GOT3 (cell line): ENCODE results near the gene SASS6.

Experiments used
- DNase-seq: peaks from one replicate; lab custom pipeline; 2025; ENCODE audit warnings: mixed read lengths; lab: John Stamatoyannopoulos, UW

The SASS6 gene

GRCh38 chr1:100132566-100133477, at the start of gene SASS6, which contains the start of gene TRMT13:
SASS6 (minus strand) TSS chr1:100132930; CDS start chr1:100132814, 116 bp downstream.
TRMT13 (plus strand) TSS chr1:100133163; CDS start chr1:100133169, 6 bp downstream.
- DNase-seq = peak; percentile 45

GRCh38 chr1:100178091-100178490, 45.4 kb upstream of the SASS6 start, which contains the start of gene LRRC39:
LRRC39 (minus strand) TSS chr1:100178256; CDS start chr1:100168516, 9,740 bp downstream.
- DNase-seq = no peak

GRCh38 chr1:100177295-100178041, 44.7 kb upstream of the SASS6 start:
- no peak for DNase-seq

GRCh38 chr1:100168051-100168450, 35.3 kb upstream of the SASS6 start:
- DNase-seq = no peak

- no peak for DNase-seq
These were observed 32.0 kb upstream of the SASS6 start for GRCh38 chr1:100164702-100165101.

- no peak for DNase-seq
These were observed 31.5 kb upstream of the SASS6 start for GRCh38 chr1:100164216-100164615.

- no peak for DNase-seq
These were observed 30.2 kb upstream of the SASS6 start for GRCh38 chr1:100162881-100163280.

- no peak for DNase-seq
These were observed 19.5 kb upstream of the SASS6 start for GRCh38 chr1:100152271-100152670.

GRCh38 chr1:100151679-100152078, 18.9 kb upstream of the SASS6 start:
- DNase-seq = no peak

- DNase-seq = no peak
These were observed 15.1 kb upstream of the SASS6 start for GRCh38 chr1:100147875-100148274.

GRCh38 chr1:100146958-100147357, 14.2 kb upstream of the SASS6 start:
- no peak for DNase-seq

GRCh38 chr1:100145116-100145515, 12.4 kb upstream of the SASS6 start:
- DNase-seq = no peak

GRCh38 chr1:100142343-100142742, 9.6 kb upstream of the SASS6 start:
- no peak for DNase-seq

GRCh38 chr1:100141192-100141591, 8.5 kb upstream of the SASS6 start:
- DNase-seq = no peak

- DNase-seq = no peak
These were observed 4.9 kb upstream of the SASS6 start for GRCh38 chr1:100137602-100138001.

- no peak for DNase-seq
These were observed 2.1 kb upstream of the SASS6 start for GRCh38 chr1:100134872-100135271.

GRCh38 chr1:100131623-100132022, 1.1 kb downstream of the SASS6 start:
- DNase-seq = no peak

GRCh38 chr1:100130552-100131077, 2.1 kb downstream of the SASS6 start:
- DNase-seq = no peak

- DNase-seq = no peak
These were observed 5.5 kb downstream of the SASS6 start for GRCh38 chr1:100127226-100127625.

GRCh38 chr1:100122177-100122576, 10.6 kb downstream of the SASS6 start:
- no peak for DNase-seq

GRCh38 chr1:100115524-100115923, 17.2 kb downstream of the SASS6 start:
- no peak for DNase-seq

- no peak for DNase-seq
These were observed 23.1 kb downstream of the SASS6 start for GRCh38 chr1:100109554-100110066.
